ENCODE results near the gene CPN2.

The CPN2 gene

GRCh38 chr3:194292331-194292730 lies 58.8 kb downstream of the CPN2 start:
- DNase-seq, result no peak
